RPMI8226 (cell line): Measurements from ENCODE around the gene KMT5C.

ENCODE experiments used
- DNase-seq: peaks from one replicate; pipeline ENCODE4 v3.0.0-alpha.2; 2015

KMT5C gene

DNA sequence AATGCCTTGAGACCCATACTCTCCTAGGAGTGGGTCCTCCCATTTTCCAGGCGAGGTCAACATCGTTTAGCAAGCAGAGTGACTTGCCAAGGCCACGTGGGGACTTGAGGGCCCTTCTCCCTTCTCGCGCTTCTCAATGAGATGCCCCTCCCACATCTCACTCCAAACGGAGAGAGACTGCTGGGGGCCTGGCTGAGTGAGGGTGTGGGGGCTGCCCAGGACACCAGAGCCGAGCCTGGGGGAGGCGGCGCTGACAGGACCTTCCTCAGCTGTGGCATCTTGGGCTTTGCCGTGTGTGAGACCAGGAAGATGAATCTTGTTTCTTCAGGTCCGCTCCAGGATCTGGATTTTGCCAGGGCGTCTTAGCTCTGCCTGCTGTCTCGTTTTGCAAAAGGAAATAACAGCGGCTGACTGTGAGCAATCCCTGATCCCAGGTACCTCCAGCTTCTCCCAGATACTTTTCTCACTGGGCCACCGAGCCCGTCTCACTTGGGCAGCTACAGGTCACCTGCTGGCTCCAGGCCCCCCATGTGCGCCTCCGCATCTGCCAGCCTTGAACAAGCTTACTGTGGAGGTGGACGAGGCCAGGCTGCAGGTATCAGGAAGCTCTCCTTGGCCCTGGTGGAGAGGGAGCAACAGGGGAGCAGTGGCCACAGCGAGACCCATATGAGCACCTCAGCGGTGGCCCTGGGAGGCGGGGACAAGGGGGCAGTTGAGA, 8.8 kb downstream of the KMT5C start:
- no peak for DNase-seq

DNA sequence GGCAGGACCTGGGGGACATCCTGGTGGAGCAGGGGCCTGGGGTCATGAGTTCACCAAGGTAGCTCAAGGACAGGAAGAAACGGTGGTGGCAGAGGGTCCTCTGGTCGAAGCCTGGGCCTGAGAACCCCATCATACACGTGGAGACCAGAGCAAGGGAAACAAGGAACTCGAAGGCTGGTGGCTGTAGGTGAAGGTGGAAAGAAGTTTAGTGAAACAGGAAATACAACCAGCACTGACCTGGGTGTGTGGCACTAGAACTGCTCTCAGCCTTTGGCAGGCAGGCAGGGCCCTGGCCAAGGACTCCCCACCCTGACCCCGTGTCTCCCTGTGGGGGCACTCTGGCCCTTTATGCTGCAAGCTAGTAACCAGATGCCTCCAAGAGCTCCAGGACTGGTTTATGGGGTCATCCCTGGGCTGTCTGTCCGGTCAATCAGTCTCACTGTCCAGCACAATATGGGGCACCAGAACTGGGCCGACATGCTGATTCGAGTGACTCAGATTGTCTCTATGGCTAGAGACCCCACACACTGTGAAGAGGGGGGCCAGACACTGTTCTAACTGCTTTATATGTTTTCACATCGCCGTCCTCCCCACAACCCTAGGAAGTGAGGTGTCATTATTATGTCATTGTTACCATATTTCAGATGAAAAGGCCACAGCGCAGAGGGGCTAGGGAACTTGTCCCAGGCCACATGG, 11.1 kb downstream of the KMT5C start:
- no peak for DNase-seq

DNA sequence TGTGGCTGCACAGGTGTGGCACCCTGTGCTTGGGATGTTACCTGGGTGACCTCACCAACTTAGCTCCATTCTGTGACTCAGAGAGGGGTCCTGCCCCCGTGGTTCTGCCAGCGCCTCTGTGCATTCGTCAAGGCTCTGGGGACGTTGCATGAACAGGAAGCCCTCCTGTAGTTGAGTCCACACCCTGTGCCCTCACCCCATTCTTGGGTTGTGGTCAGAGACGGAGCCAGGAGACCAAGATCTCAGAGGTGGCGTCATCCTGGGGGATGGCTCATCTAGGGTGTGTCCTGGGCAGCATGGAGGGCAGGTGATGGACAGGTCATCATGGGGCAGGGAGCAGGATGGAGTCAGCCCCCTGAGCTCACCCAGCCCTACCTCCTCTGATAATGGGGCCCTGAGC, 12.4 kb downstream of the KMT5C start:
- no peak for DNase-seq

DNA sequence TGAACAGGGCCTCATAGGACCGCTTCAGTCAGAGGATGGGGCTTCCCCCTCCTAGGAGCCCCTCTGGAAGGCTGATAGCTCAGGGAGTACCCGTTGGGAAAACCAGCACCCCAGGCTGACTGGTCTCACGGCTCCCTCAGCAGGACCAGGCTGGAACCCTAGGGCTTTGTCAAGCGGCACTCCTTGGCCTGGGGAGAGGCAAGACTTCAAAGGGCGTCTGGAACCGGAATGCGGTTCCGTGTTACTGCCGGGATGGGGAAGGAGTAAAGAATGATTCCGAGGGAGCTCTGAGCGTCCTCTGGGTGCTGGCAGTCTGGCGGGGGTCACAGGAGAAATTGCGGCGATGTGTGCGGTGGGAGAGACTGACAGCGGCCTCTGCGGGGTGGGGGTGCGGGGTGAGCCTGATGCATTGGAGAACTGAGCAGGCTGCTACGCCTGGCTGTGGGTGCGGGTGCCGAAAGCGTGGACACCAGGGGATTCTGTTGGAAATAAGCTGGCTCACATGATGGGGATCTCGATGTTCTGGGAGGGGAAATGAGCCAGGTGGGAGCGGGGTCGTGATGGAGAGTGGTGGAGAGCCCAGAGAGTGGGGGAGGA, 13.0 kb downstream of the KMT5C start:
- DNase-seq, result no peak

DNA sequence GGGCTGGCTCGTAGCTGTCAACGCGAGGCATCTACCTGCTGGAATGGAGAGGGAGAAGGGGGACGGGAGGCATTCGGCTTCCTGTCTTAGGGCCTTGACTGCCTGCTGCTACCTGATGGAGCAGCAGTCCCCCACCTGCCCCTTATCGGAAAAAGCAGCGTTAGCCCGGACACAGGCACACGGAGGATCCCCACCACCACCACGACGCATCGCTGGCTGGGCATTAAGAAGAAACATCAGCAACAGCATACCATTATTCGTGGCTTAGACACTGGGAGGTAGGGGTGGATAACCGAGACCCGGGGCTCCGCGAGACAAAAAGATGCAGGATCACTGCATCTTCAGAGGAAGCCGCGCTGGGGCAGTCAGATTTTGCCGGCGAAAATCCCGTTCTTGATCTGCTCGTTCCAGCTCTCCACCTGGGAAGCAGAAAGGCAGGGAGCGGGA, 13.7 kb downstream of the KMT5C start:
- DNase-seq, result no peak

DNA sequence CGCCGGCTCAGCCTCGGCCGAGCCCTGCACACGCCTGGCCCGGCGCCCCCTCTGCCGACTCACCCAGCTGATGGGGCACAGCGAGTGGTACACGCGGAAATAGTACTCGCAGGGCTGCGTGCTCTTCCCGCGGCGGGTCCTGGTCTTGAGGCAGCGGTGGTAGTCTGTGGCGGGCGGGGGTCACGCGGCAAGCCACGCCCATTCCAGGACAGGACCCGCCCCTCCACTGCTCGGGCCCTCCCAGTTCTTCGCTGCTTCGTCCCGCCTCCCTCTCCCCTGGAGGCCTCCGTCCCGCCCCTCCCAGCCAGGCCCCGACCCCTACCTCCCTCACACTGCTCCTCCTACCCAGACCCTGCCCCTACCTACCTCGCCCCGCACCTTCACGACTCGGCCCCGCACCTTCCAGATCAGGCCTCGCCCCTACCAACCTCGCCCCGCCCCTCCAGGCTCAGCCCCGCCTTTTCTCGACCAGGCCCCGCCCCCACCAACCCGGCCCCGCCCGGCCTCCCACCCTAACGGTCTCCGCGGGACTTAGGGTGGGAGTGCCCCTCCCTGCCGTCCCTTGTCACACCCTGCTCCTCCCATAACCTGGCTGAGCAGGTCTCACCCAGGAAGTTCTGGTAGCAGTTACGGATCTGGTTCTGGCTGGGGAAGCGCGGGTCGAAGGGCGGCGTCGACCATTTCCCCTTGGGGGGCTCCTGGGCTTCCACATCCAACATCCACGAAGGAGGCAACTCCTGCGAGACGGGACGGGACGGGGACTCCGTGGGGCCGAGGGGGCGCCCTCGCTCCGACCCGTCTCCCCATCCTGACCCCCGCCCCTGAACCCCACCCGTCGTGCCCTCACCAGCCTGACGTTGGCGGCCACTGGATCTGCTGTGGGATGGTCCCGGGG, 14.4 kb downstream of the KMT5C start:
- peak; percentile 77 for DNase-seq

DNA sequence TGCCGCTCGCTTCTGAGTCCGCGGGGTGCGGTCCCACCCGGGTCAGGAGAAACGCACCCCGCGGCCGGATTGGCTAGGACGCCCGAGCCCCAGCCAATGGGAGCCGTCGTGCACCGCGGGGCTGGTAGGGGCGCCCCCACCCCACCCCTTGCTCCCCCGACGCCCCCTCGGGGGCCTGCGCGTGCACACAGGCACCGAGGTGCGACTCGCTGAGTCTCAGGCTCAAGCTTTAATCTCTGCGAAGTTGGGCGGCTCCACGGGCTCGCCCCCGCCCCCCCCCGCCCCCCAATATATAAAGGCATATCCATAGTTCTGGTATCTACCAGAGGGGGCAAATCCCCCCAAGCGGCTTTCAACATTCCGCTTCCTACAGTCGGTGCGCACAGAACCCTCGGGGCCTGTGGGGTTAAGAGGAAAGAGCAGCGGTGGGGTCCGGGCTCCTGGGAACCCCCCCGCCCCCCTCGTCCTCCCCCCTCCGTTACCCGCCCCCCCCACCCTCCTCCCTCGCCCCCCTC, 15.1 kb downstream of the KMT5C start, which contains the start of gene COX6B2:
Gene COX6B2, minus strand, starts transcription at position 22 of the 515 bp plus-strand sequence. CDS start 198 bp downstream, outside the sequence.
- no peak for DNase-seq

DNA sequence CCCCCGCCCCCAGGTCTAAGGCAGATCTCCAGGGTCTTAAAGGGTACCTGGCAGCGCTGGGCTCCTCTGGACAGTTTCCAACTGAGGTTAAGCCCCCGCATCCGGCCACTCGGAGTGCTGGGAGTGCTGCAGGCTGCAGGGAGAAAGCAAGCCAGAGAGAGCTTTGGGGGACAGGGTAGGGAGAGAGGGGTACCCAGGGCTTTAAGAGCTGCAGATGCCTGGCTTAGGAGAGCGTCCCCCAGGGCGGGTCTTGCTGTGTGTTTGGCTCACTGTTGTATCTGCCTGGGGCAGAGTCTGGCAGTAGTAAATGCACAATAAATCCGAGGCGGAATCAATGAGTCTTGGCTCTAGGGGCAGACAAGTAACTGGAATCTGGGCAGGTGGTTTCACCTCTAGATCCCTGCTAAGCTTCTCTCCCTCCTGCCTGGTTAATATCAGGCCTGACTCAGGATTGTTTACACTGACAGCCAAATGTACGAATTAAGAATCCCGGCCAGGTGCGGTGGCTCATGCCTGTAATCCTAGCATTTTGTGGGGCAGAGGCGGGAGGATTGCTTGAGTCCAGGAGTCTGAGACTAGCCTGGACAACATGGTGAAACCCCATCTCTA, 15.6 kb downstream of the KMT5C start:
- no peak for DNase-seq

DNA sequence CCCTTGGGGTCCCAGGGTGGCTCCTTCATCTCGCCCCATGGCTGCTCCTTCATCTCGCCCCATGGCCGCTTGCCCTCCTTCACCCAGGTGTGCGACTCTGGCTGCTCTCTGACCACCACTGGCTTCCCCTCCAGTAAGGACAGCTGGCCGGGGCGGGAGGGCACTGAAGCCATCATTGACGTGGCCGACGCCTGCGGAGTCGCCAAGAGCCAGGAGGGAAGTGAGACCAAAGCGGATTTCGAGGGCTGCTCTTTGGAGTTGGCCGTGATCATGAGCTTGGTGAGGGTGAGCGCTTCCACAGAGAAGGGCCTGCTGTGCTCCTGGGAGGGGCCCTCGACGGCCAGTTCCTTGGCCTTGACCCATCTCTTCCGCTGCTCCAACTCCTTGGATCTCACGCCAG, 18.8 kb downstream of the KMT5C start:
- no peak for DNase-seq

DNA sequence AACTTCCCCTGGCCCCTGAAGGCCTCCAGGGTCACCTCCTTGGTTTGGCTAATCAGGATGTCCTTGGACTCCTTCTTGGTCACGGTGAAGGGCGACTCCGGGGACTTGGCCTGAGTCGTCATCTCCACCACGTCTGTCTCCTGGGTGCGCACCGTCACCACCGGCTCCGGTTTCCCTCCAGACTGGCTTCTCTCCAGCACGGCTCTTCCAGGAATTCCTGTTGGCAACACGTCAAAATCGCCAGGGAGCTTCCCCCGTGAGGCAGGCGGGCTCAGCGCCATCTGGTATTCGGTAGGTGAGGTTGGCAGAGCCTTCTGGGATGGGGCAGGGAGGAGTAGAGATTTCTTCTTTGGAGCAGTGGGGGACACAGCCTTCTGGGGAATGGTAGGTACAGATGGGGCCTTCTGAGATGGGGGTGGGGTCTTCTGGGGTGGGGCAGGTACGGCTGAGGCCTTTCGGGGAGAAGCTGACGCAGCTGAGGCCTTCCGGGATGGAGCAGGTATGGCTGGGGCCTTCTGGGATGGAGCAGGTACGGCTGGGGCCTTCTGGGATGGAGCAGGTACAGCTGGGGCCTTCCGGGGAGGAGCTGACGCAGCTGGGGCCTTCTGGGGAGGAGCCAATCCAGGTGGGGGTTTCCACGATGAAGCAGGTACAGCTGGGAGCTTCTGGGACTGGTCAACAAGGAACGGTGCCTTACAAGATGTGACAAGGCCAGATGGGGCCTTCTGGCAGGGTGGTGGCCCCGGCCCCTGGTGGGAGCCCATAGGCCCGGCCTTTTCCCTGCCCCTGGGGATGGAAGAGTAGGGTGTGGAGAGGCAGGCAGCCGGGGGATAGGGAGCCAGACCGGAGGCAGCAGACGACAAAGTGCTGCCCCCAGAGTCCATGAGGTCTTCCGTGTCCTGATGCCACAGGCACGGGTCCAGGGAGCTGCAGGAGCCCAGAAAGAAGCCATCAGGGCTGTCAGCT, 19.6 kb downstream of the KMT5C start:
- peak; percentile 42 for DNase-seq

DNA sequence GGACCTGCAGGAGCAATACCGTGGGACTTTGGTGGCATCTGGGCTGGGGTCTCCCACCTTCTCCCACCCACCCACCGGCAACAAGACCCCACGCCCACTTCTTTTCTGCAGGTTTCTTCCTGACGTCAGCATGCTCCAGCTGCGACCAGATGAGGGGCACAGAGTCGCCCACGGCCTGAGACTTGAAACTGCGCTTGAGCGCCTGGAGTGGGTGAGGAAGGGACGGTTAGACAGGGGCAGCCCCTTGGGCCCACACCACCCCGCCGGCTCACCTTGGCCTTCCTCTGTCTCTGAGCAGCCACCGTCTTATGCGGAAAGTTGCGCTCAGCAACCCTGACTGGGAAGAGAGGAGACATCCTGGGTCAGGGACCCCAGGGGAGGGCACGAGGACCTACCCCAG, 21.2 kb downstream of the KMT5C start:
- no peak for DNase-seq

DNA sequence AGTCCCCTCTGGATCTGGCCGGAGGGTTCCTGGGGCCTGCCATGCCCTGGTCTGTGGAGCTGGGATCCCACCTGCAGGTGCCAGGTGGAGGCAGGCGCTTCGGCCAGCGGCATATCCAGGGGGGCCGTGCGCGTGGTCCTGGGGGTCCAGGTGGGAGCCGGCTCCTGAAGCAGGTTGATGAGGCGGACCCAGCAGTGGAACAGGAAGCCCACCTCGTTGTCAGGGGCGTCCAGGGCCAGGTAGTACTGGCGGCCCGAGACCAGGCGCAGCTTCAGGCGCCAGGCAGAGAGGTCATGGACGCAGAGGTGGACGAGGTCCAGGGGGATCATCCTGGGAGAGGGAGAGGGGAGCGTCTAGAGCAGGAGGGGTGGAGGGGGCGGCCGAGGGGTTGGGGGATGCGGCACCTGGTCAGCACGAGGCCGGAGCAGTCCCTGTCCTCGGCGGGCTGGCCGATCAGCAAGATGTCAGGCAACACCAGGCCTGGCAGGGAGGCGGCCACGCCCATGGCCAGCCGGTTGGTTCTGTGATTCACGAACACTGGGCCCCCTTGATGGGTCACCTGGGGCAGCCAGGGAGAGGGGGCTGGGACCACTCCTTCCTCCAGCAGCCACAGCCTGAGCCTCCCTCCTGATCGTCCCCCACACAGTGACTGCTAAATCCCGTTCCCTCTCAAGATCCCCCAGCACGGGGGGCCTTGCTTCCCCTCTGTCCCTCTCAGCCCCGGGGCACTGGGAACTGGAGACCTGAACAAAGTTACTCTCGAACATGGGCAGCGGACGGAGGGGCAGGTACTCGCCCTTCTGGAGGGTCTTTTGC, 22.7 kb downstream of the KMT5C start:
- no peak for DNase-seq

DNA sequence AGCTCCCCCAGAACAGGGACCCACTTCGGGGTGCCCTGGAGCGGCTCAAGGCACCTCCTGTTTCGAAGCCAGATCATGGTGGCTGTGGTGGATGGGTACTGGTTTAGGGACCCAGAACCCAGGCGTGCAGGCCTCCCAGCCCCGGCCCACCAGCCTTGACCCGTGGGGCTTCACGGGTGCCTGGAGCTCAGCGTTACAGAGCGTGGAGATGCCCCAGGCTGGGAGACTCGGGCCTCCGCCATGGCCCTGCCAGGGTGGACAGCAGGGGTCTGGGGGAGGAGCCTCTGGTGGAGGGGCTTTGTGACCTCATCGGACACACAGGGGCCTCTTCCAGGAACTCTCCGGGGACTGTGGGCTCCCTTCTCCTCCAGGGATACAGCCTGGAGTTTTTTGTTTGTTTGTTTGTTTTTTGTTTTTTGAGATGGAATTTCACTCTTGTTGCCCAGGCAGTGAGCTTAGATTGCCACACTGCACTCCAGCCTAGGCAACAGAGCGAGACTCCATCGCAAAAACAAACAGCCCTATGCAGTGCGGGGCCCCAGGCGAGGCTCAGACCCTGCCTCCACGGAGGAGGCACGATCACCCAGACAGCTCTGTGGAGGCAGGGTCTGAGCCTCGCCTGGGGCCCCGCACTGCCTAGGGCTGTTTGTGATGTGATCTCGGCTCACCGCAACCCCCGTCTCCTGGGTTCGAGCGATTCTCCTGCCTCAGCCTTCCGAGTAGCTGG, 23.5 kb downstream of the KMT5C start, which contains the start of gene GARIN5B:
Gene GARIN5B, minus strand, starts transcription at position 271 of the 727 bp plus-strand sequence. Its CDS starts 194 bp downstream, at position 77.
- no peak for DNase-seq

DNA sequence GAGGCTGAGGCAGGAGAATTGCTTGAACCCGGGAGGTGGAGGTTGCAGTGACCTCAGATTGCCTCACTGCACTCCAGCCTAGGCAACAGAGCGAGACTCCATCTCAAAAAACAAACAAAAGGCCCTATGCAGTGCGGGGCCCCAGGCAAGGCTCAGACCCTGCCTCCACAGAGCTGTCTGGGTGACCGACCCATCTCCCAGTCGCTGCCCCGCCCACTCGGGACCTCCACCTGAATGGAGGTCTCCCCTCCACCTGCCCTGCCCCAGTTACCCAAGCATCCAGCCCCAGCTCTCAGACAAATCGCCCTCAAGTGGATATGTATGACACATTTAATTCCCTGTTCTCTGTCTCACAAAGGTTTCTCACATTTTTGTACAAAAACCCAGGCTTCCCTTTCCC, 25.6 kb downstream of the KMT5C start:
- DNase-seq, result no peak

DNA sequence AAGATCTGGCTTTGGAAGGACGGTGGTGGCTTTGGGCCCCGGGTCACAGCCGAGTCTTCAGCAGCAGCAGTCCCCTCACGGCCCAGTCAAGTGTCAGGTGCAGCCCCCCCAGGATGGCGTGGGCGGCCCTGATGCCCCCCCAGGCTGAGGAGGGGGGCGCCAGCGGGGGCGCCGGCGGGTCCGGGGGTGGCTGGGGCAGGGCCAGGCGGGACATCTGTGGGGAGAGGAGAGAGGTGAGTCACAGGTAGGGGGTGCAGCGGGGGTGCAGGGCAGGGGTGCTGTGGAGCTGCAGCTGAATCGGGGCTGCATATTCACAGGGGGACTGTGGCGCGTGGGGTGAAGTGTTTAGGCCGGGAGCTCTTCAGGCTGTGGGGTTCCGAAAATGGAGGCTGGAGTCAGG, 26.3 kb downstream of the KMT5C start:
- DNase-seq, result no peak

DNA sequence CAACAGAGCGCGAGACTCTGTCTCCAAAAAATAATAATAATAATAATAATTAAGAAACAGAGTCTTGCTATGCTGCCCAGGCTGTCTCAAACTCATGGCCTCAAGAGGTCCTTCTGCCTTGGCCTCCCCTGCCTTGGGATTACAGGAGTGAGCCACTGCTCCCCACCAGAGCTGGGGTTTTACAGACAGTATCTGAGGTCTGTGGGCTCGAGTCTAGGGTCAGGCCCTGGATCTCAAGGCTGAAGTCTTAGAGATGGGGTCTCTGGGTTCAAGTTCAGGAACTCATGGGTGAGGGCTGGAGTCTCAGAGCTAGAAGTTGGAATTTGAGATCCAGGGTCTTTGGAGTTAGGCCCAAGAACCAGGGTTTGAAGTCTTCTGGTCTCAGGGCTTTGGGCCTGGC, 27.1 kb downstream of the KMT5C start:
- no peak for DNase-seq

DNA sequence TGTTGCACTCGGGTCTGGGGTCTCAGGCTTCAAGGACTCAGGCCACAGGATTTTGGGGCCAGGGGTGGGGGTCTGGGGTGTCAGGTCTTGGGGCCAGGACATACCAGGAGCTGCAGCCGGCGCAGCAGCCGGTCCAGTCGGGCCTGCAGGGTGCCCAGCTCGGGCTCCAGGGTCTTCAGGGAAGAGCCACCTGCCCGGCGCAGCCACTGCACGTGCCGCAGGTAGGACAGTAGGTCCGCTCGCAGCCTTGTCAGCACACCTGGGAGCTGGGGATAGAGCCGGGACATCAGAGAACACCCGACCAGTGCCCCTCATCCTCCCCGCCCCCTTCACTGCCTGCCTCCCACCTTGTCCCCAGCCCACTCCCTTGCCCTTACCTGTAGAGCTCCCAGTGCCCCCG, 28.4 kb downstream of the KMT5C start:
- no peak for DNase-seq

DNA sequence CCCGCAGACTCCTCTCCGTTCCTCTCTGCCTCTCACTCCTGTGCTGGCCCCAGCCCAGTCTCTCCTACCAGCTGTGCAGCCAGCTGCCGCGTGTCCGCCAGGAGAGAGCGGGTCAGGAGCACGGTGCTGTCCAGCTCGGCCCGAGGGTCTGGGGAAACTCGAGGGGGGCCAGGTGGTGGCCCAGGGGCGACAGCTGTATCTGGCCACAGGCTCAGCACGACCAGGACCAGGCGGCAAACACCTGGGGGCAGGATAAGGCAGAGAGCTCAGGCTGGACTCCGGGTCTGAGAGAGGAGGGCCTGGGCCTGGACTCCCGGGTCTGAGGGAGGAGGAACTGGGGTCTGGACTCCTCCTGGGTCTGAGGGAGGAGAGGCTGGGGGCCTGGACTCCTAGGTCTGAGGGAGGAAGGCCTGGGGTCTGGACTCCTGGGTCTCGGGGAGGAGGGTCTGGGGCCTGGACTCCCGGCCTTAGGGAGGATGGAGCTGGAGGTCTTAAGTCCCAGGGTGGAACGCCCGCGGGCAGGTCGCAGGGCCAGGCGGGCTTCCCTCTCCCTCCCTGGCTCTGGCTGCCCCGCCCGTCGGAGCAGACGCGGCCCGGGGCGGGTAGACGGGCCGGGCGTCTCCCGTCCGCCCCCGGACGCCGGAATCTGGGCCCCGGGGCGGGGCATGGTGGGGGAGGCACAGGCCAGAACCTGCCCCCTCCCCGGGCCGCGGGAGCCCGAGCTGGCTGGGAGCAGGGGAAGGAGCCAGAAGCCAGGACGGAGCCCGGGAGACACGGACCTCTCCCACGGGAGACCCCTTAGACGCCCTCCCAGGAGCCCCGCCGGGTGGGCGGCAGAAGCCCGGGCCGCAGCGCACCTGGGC, 29.3 kb downstream of the KMT5C start:
- DNase-seq, result peak; percentile 47
